Vagina (tissue), 2 donors: ENCODE results near the gene ZMYM3.

Source experiments
- CTCF ChIP-seq, 3 experiments: fragments of 450-650 bp in 2 of 3; fragments of 200-600 bp in 1 of 3; sonication (generic) in 1 of 3; IDR thresholded peaks; one replicate each; pipeline ENCODE4 v1.5.1; 2017 to 2019; ENCODE audit warnings: antibody characterized with exemption in 3 of 3, mild to moderate bottlenecking in 2 of 3, moderate library complexity in 2 of 3
- POLR2A ChIP-seq, 2 donors: fragments of 450-650 bp; IDR thresholded peaks; one replicate each; pipeline ENCODE4 v1.6.1; 2017; ENCODE audit warnings: antibody characterized with exemption in 2 of 2, mild to moderate bottlenecking in 2 of 2, moderate library complexity in 2 of 2

- TF ChIP-seq CTCF (IDR thresholded peaks at IDR 0.05) (no peak), POLR2A (IDR thresholded peaks at IDR 0.05) (no peak)
Observed at GRCh38 chrX:71216485-71216884, 37.5 kb downstream of the ZMYM3 start.
